MM.1S (cell line): ENCODE results near the gene BPIFA3.

Experiments
- CTCF ChIP-seq: fragments of 300-600 bp; sonication (generic); IDR thresholded peaks from 2 replicates; pipeline ENCODE4 v1.5.1; 2016; ENCODE audit warnings: antibody characterized with exemption, low read length, mixed read lengths
- EZH2 ChIP-seq: fragments of 300-600 bp; sonication (generic); optimal IDR thresholded peaks from 2 replicates; pipeline ENCODE3; 2017; ENCODE audit warnings: low read depth, mild to moderate bottlenecking, antibody characterized with exemption, low read length, mixed read lengths
- EZH2phosphoT487 ChIP-seq: fragments of 300-600 bp; sonication (generic); IDR thresholded peaks from 2 replicates; pipeline ENCODE4 v1.6.1; 2018; ENCODE audit warnings: antibody characterized with exemption, low read length

- TF ChIP-seq CTCF (no peak), EZH2 (no peak), EZH2phosphoT487 (no peak)
These were observed 7.4 kb upstream of the BPIFA3 start for GRCh38 chr20:33209789-33210188.
